GM12878 (cell line): ENCODE results near the gene COL15A1.

ENCODE experiments used
- POLR2AphosphoS2 ChIP-seq: IDR thresholded peaks from 2 replicates; pipeline ENCODE4 v1.6.1; 2011; ENCODE audit warnings: low read depth, mild to moderate bottlenecking, low read length, improper control_type of control experiment, moderate library complexity
- POLR2AphosphoS5 ChIP-seq: IDR thresholded peaks from 2 replicates; pipeline ENCODE4 v1.6.1; 2011; ENCODE audit warnings: mild to moderate bottlenecking, low read length, inconsistent platforms
- TAF1 ChIP-seq: IDR thresholded peaks from 2 replicates; pipeline ENCODE4 v1.6.1; 2011; ENCODE audit warnings: mild to moderate bottlenecking, low read depth, low read length, borderline replicate concordance

DNA sequence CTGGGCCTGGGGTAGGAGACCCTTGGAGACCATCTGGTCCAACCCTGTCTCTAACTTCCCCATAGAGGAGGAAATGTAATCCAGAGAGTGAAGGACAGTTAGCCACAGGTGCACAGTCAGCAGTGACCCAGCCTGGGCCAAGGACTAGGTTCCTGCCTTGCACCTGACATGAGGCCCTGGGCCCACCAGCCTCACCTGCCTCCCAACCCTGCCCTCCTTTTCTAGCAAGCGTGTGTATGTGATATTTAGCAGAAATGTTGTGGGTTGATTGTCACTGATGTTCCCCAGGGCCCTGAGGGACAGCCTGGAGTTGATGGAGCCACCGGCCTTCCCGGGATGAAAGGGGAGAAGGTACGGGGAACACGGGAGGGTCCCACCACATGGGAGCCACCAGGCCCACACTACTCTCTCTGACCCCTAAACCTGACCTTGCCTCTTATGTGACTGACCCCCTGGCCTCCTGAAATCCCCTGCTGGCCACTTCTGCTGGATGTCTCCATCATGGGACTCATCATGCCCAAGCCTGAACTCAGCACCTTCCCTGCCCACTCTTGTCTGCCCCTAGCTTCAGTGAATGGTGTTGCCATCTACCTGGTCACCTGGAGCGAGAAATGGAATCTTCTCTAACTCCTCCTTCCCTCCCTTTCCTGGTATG is 82.0 kb downstream of the COL15A1 start:
- TF ChIP-seq TAF1, result no peak
- TF ChIP-seq POLR2AphosphoS5, result no peak
- TF ChIP-seq POLR2AphosphoS2, result no peak
